NCI-H128 (cell line): ENCODE data around the gene WIPF2.

Experiments used
- DNase-seq: peaks from one replicate; lab custom pipeline; 2025; ENCODE audit not compliant: unreplicated experiment; lab: John Stamatoyannopoulos, UW

WIPF2 gene

DNA sequence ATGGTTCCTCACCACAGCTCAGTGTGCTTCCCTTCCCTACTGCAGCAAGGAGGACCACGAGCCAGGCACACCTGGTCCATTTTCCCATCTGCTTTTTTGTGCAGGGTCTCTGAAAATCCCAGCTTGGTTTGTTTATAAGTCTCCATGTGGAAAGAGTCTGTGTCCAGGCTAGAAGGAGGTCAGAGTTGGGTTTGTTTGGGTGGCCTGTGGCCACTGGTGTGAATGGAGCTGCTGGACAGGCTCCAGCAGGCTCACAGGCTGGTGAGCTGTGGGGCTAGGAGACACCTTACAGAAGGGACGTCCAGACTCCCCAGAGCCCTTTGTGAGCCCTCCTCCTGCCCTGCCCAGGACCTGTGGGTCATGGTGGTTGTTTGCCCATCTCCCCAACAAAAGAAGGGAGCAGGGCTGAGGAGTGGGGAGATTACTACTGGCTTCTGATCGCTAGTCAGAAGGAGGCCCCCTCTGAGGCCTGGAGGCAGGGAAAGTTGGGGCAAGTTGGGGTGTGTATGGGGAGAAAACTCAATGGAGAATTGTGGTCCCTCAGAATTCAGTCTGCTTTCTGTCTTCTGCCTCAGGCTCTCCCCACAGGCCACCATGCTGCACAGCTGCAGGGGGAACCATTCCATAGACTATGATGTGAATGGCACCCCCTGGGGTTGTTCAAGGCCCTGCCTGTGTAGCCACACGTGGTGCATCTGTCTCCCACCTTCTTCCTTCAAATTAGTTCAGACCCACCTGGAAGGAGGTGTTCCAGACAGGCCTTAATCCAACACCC, 94.0 kb downstream of the WIPF2 start:
- no peak for DNase-seq

- DNase-seq, result peak; percentile 19
Observed at GRCh38 chr17:40313668-40314583, 94.8 kb downstream of the WIPF2 start.

DNA sequence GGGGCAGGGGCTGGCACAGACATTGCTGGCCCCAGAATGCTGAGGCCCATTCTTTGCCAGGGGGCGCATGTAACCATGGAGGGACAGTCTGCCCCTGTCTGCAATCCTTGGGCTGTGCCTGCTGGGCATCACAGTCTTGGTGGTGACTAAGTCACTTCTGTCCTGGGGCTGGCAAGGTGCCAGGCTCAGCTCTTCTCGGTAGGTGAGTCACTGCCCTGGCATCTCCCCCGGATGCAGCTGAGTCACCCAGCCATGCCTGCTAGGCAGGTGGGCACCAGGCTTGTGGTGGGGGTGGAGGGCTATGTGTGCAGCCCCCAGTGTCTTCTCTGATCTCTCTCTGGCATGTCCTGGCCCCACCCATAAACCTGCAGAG, 95.5 kb downstream of the WIPF2 start:
- peak; percentile 27 for DNase-seq

DNA sequence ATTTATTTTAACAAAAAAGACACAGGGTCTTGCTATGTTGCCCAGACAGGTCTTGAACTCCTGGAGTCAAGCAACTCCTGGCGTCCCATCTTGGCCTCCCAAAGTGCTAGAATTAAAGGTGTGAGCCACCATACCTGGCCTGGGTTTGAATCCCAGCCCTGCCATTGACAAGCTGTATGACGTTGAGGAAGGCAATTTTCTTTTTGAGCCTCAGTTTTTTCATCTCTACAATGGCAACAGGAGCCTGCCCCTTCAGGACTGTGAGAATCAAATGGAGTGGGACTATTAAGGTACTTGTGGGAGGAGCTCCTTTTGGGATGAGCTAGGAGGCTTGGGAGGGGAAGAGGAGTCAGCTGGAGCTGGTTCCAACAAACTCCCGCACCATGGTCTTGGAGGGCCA, 96.1 kb downstream of the WIPF2 start:
- no peak for DNase-seq

DNA sequence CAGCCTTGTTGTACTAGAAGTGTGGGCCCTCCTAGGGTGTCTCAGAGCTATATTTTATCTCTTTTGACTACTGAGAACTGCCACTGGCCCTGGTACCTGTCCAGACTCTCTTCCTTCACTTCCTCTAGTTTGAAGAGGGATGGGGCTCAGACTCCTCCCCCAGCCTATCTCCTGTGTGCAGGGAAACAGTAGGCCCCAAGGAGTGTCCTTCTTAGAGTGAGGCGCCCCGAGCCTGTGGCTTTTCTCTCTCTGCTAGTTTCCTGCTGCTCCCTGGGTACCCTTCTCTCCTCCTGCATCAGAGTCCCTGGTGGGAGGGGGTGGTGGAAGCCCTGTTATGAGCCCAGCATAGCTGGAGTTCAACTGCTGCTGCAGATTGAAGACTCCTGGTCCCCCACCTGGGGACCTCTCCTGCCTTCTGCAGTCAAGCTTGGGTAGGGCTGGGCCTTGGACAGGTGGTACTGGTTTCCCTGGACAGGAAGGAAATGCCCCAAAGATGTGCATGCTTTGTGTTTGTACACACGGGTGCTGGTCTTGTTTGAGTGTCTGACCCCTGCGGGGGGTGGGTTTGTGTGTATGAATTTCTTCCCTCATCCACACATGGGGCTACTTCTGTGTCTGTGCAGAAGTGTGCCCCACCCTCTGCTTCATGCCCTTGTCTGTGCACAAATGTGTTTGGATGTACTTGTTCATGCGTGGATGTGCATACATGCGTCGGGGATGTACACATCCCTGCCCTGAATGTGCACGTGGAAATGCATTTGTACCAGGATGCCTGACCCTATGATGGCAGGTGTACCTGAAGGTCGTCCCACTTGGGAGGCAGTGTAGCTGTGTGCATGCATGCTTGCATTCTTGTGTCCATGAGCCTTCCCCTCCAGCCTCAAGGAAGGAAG, 96.8 kb downstream of the WIPF2 start:
- DNase-seq, result no peak

GRCh38 chr17:40316571-40317344, 97.7 kb downstream of the WIPF2 start:
- DNase-seq, result no peak

- DNase-seq, result no peak
Observed at GRCh38 chr17:40317345-40317873, 98.3 kb downstream of the WIPF2 start.

- peak; percentile 43 for DNase-seq
Observed at GRCh38 chr17:40317880-40318829, 99.1 kb downstream of the WIPF2 start.

GRCh38 chr17:40318830-40319391, 99.8 kb downstream of the WIPF2 start:
- DNase-seq, result no peak

DNA sequence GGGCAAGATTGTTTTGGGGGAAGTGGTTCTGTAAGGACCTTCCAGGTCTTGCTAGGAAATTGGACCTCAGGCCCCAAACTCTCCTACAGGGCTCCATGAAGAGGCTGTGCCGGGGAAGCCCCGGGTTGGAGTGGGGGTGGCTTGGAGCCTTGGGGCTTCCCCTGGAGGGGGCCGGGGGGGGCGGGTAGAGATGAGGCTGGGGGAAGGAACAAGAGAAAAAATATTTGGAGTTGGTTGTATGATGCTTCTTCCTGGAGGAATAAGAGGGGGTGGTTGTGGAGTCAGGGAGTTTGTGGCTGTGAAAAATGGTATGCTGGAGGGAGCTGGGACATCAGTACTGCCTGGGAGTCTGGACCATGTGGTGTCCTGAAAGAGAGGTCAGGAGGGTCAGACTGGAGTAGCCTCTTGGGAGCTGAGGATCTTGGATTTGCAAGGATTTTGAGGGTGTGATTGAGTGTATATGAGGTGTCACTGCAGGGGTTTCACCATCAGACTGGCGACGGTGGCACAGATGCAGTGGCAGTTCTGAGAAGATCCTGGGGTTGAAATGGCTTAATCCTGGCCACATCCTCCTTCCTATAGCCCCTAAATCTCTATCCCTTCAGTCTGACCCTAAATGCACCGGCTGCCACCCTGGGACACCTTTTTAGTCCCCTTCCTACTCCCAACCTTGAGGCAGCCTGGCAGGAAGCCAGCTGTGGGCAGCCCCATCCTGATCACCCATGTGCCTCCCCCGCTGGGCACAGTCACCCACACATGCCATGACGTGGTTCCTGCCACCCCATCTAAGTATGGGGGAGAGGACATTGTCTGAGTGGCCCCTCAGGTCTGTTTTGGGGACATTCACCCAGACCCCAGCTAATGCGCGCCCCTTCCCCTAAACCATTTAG, 100.8 kb downstream of the WIPF2 start:
- DNase-seq, result no peak

DNA sequence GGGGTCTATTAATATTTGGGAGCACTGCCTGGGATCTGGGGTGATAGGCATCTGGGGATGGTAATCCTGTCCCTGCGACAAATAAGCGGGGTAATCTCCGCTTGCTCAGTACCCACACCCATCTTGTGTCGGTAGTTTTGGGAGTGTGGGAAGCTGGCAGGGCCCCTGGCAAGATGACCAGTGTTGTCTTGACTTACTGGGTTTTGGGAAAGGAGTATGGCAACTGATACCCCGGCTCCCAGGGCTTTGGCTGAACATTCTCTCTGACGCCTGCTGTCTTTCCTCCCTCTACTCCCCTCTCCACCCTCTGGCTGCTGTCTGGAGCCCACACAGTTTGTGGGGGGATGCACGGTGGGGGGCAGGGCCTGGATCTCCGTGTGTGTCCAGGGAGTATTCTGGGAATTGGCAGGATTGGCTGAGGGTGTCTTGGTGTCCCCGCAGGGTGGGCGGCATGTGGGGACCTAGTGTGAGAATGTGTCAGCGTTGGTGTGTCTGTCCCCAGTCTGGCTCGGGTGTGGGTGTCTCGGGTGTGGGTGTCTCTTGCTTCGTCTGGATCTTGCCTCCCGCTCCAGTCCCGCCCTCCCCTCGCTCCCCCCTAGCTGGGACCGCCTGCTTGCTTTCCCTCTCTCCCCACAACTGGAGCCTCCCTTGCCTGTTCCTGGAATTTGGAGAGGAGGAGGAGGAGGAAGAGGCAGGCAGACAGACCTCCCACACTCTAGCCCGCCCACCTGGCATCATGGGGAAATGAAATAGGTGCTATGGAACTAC, 101.8 kb downstream of the WIPF2 start:
- DNase-seq, result no peak

DNA sequence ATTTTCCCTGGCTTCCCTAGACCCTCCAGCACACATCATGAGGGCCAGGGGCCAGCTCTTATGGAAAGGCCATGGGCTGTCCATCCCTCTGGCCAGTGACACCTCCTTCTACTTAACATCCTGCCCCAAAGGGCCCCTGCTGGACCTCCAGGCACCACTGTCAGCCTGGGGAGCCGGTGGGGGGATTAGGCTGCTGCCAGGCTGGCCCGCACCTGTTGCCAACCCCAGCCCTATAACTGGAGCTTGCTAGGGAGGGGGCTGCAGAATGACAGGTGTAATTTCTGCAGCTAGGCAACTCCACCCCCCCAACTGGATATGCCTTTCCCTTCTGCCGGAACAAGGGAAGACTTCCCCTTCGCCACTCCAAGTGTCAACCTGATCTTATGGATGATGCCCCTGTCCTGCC, 102.4 kb downstream of the WIPF2 start:
- no peak for DNase-seq

- DNase-seq, result no peak
Observed at GRCh38 chr17:40321961-40322357, 102.9 kb downstream of the WIPF2 start.

DNA sequence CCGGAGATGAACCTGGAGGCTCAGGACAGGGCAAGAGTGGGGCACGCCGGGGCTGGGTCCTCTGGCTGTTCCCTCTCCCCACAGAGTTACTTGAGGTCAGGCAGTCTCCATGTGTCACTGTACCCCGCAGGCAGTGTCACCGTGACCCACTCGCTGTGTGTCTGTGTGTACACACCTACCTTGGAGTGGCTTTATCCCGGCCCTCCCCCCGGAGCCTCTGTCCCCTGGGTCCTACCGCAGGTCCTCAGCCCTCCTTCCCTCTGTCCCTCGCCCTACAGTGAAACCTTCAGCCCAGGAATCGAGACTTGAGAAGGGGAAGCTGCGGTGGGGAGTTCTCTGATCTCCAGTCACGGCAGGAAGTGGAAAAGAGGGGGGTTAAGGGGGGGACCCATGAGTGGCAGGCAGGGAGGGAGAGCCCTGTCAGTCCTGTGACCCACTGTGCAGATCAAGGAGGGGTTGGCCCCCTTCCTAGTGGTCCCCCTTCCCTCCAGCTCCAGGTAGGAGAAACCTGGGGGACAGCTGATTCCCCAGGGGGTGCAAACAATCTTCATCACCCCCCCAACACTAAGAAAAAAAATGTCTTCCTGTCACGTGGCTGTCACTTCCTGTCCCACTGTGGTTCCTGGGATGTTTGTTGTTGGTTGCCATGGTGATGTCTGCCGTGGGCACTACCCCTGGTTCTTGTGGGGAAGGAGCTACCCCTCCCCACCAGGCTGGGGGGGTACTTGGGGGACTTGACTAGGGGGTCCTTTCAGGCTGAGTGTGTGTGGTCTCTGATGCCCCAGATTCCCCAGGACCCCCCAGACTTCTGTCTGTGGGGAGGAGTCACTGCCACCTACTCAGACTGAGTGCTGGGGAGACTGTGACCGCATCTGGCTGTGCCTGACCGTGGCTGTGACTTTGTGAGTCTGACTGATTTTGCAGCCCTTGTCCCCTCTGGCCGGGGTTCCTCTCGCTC, 103.5 kb downstream of the WIPF2 start:
- no peak for DNase-seq

DNA sequence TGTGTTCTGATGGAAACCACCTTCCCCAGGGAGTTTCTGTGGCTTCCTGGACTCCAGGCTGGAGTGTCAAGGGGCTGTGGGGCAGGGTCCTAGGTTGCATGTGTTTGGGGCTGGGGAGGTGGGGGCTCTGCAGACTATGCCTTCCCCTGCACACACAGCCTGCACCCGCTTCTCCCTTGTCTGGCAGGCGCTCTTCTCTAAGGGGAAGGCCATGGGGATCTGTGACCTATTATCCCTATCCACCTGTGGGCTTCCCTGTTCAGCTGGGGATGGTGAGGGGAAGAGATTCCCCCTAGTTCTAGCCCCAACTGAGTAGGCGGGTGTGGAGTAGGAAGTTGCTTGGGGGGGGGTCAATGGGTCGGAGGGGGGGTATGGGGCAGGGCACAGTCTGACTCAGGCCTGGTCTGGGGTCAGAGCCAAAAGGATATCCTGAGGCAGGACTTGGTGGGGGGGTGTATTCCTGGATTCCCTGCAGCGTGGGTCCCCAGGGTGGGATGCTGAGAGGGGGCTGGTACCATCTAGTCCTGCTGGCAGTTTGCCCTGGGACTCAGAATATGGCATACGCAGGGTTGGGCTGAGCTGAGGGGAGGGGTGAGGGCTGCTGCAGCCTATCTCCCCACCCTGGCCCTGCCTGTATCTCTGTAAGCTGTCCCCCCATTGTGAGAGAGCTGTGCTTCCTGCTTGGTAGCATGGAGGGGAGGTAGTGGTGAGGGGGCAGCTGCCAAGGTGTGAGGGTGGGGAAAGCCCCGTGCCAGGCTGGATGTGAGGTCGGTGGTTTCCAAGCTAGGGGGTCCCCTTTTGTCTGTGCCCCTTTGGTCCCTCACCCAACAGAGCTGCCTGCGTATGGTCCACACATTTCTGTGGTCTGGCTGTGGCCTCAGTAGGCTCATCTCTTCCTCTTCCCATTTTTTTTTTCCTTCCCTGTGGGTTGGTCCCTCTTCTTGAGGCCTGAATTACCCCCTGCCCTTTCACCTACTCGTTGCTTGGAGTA, 104.6 kb downstream of the WIPF2 start:
- no peak for DNase-seq
